HG03095 (cell line): Measurements from ENCODE around the gene ANO6.

Experiments used
- ATAC-seq: cut with Tn5 transposase; IDR thresholded peaks from one replicate; pipeline ENCODE4 v1.9.1; 2021; ENCODE audit warnings: moderate library complexity; ENCODE audit not compliant: unreplicated experiment

The ANO6 gene

GRCh38 chr12:45342171-45342570 is 126.3 kb downstream of the ANO6 start:
- no peak for ATAC-seq

GRCh38 chr12:45342848-45343247 is 127.0 kb downstream of the ANO6 start:
- no peak for ATAC-seq

GRCh38 chr12:45343269-45344051 is 127.6 kb downstream of the ANO6 start:
- no peak for ATAC-seq

GRCh38 chr12:45348311-45348710 is 132.4 kb downstream of the ANO6 start:
- no peak for ATAC-seq

GRCh38 chr12:45348986-45349385 is 133.1 kb downstream of the ANO6 start:
- ATAC-seq, result no peak

- ATAC-seq, result no peak
Observed at GRCh38 chr12:45349916-45350315, 134.0 kb downstream of the ANO6 start.

GRCh38 chr12:45350861-45351260 is 135.0 kb downstream of the ANO6 start:
- no peak for ATAC-seq

- no peak for ATAC-seq
Observed at GRCh38 chr12:45351921-45352670, 136.2 kb downstream of the ANO6 start.

GRCh38 chr12:45353944-45354343 is 138.0 kb downstream of the ANO6 start:
- ATAC-seq, result no peak

GRCh38 chr12:45354399-45354798 is 138.5 kb downstream of the ANO6 start:
- peak; percentile 85 for ATAC-seq

- ATAC-seq, result no peak
Observed at GRCh38 chr12:45355730-45356129, 139.8 kb downstream of the ANO6 start.

- no peak for ATAC-seq
Observed at GRCh38 chr12:45356822-45357538, 141.1 kb downstream of the ANO6 start.

- no peak for ATAC-seq
Observed at GRCh38 chr12:45357539-45358417, 141.9 kb downstream of the ANO6 start.

- no peak for ATAC-seq
Observed at GRCh38 chr12:45362291-45362690, 146.4 kb downstream of the ANO6 start.

- no peak for ATAC-seq
Observed at GRCh38 chr12:45363903-45364302, 148.0 kb downstream of the ANO6 start.

- no peak for ATAC-seq
Observed at GRCh38 chr12:45368841-45369489, 153.1 kb downstream of the ANO6 start.

- ATAC-seq, result no peak
Observed at GRCh38 chr12:45377815-45378214, 161.9 kb downstream of the ANO6 start.

GRCh38 chr12:45379261-45379660 is 163.4 kb downstream of the ANO6 start:
- no peak for ATAC-seq

- no peak for ATAC-seq
Observed at GRCh38 chr12:45381351-45381750, 165.5 kb downstream of the ANO6 start.

GRCh38 chr12:45388545-45388944 is 172.7 kb downstream of the ANO6 start:
- no peak for ATAC-seq
